Measurements from ENCODE around the gene NR2F1-AS1.

- TF ChIP-seq, protein P1, sequence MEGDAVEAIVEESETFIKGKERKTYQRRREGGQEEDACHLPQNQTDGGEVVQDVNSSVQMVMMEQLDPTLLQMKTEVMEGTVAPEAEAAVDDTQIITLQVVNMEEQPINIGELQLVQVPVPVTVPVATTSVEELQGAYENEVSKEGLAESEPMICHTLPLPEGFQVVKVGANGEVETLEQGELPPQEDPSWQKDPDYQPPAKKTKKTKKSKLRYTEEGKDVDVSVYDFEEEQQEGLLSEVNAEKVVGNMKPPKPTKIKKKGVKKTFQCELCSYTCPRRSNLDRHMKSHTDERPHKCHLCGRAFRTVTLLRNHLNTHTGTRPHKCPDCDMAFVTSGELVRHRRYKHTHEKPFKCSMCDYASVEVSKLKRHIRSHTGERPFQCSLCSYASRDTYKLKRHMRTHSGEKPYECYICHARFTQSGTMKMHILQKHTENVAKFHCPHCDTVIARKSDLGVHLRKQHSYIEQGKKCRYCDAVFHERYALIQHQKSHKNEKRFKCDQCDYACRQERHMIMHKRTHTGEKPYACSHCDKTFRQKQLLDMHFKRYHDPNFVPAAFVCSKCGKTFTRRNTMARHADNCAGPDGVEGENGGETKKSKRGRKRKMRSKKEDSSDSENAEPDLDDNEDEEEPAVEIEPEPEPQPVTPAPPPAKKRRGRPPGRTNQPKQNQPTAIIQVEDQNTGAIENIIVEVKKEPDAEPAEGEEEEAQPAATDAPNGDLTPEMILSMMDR (conservative IDR thresholded peaks at IDR 0.05; ENCODE audit: low read depth, low read length) = no peak
- TF ChIP-seq POLR2A (IDR thresholded peaks at IDR 0.05; ENCODE audit: low read depth, low read length) = no peak
- no peak for TF ChIP-seq NFE2L2 (IDR thresholded peaks at IDR 0.05; ENCODE audit: low read depth, low read length)
- TF ChIP-seq FOS (IDR thresholded peaks at IDR 0.05; ENCODE audit: low read depth, low read length) = no peak
- no peak for TF ChIP-seq SMC3 (IDR thresholded peaks at IDR 0.05; ENCODE audit: low read depth, low read length)
Observed at GRCh38 chr5:93479982-93480509, 101.0 kb downstream of the NR2F1-AS1 start.

Data from IMR-90 (cell line).